Testis (tissue), 2 donors: ENCODE data around the gene BRD2.

Experiments used
- POLR2A ChIP-seq: fragments of 450-650 bp; IDR thresholded peaks from one replicate; pipeline ENCODE4 v1.6.1; 2017; ENCODE audit warnings: antibody characterized with exemption, mild to moderate bottlenecking, moderate library complexity
- TF ChIP-seq, protein P1 (sequence below), 3 experiments: fragments of 450-650 bp in 2 of 3; fragments of 200-600 bp in 1 of 3; sonication (generic) in 1 of 3; IDR thresholded peaks; one replicate each; pipeline ENCODE4 v1.5.1; 2016 to 2019; ENCODE audit warnings: antibody characterized with exemption in 3 of 3, mild to moderate bottlenecking in 2 of 3, moderate library complexity in 1 of 3

- TF ChIP-seq, protein P1, sequence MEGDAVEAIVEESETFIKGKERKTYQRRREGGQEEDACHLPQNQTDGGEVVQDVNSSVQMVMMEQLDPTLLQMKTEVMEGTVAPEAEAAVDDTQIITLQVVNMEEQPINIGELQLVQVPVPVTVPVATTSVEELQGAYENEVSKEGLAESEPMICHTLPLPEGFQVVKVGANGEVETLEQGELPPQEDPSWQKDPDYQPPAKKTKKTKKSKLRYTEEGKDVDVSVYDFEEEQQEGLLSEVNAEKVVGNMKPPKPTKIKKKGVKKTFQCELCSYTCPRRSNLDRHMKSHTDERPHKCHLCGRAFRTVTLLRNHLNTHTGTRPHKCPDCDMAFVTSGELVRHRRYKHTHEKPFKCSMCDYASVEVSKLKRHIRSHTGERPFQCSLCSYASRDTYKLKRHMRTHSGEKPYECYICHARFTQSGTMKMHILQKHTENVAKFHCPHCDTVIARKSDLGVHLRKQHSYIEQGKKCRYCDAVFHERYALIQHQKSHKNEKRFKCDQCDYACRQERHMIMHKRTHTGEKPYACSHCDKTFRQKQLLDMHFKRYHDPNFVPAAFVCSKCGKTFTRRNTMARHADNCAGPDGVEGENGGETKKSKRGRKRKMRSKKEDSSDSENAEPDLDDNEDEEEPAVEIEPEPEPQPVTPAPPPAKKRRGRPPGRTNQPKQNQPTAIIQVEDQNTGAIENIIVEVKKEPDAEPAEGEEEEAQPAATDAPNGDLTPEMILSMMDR (IDR thresholded peaks at IDR 0.05) = no peak
- TF ChIP-seq POLR2A = no peak
Measured at GRCh38 chr6:32962213-32962826, 6.1 kb upstream of the BRD2 start.
